Effector CD8-positive, alpha-beta T cell (primary cell): ENCODE measurements around the gene ANAPC16.
"Not testable (repeated sequence)": the region's sequence is repeated elsewhere in the genome, so short reads cannot be mapped to it uniquely, and the experiment has no call there.

ENCODE experiments used
- DNase-seq: peaks from one replicate; lab custom pipeline; 2025; lab: John Stamatoyannopoulos, UW

Gene ANAPC16

GRCh38 chr10:72263613-72264241 lies 47.9 kb downstream of the ANAPC16 start:
- no peak for DNase-seq

GRCh38 chr10:72264536-72264935 lies 48.7 kb downstream of the ANAPC16 start:
- no peak for DNase-seq

- DNase-seq: no peak
These were observed 49.7 kb downstream of the ANAPC16 start for GRCh38 chr10:72265508-72265907.

GRCh38 chr10:72265990-72266865 lies 50.4 kb downstream of the ANAPC16 start:
- DNase-seq: no peak

- no peak for DNase-seq
These were observed 51.6 kb downstream of the ANAPC16 start for GRCh38 chr10:72267381-72267780.

- DNase-seq: no peak
These were observed 52.1 kb downstream of the ANAPC16 start for GRCh38 chr10:72267819-72268399.

- DNase-seq: not testable (repeated sequence)
These were observed 52.8 kb downstream of the ANAPC16 start for GRCh38 chr10:72268475-72269200.

GRCh38 chr10:72270607-72271281 lies 54.9 kb downstream of the ANAPC16 start:
- no peak for DNase-seq

- DNase-seq: peak; percentile 17
These were observed 57.0 kb downstream of the ANAPC16 start for GRCh38 chr10:72272689-72273409.

GRCh38 chr10:72273410-72274212 lies 57.8 kb downstream of the ANAPC16 start, which contains the start of gene DDIT4:
DDIT4 (plus strand) TSS chr10:72273924; CDS start chr10:72274217, 293 bp downstream.
- DNase-seq: peak; percentile 96

- DNase-seq: no peak
These were observed 58.5 kb downstream of the ANAPC16 start for GRCh38 chr10:72274213-72274729.

GRCh38 chr10:72274730-72275350 lies 59.0 kb downstream of the ANAPC16 start:
- DNase-seq: peak; percentile 54

GRCh38 chr10:72275351-72276012 lies 59.7 kb downstream of the ANAPC16 start:
- no peak for DNase-seq

GRCh38 chr10:72276013-72276387 lies 60.2 kb downstream of the ANAPC16 start:
- DNase-seq: no peak

GRCh38 chr10:72276421-72277339 lies 60.9 kb downstream of the ANAPC16 start:
- no peak for DNase-seq

- no peak for DNase-seq
These were observed 61.7 kb downstream of the ANAPC16 start for GRCh38 chr10:72277340-72277995.
